WERI-Rb-1 (cell line): Measurements from ENCODE around the gene CPLX3.
"Not testable (repeated sequence)": the region's sequence is repeated elsewhere in the genome, so short reads cannot be mapped to it uniquely, and the experiment has no call there.

ENCODE experiments used
- DNase-seq: peaks from one replicate; pipeline ENCODE4 v3.0.0-alpha.2; 2020
- H3K27ac ChIP-seq: fragments of 250-450 bp; sonication (Bioruptor Pico); 2 replicates; pipeline ENCODE4 v1.5.1; 2020; ENCODE audit warnings: mild to moderate bottlenecking, moderate library complexity
- H3K27me3 ChIP-seq: fragments of 250-450 bp; sonication (Bioruptor Pico); 2 replicates; pipeline ENCODE4 v1.5.1; 2021; ENCODE audit warnings: mild to moderate bottlenecking, low read depth, moderate library complexity; ENCODE audit not compliant: insufficient read depth, severe bottlenecking
- H3K36me3 ChIP-seq: fragments of 250-450 bp; sonication (Bioruptor Pico); 2 replicates; pipeline ENCODE4 v1.5.1; 2020; ENCODE audit warnings: mild to moderate bottlenecking, moderate library complexity
- H3K4me3 ChIP-seq: 2 replicates; pipeline ENCODE4 v1.5.1; 2011; ENCODE audit warnings: low read depth, mild to moderate bottlenecking, control low read depth, low read length
- H3K9me3 ChIP-seq: fragments of 250-450 bp; sonication (Bioruptor Pico); 2 replicates; pipeline ENCODE4 v1.5.1; 2021; ENCODE audit warnings: mild to moderate bottlenecking, moderate library complexity; ENCODE audit not compliant: severe bottlenecking
- CTCF ChIP-seq: IDR thresholded peaks from 2 replicates; pipeline ENCODE4 v1.5.1; 2011; ENCODE audit warnings: low read depth, mild to moderate bottlenecking, control low read depth, inconsistent platforms, low read length

CPLX3 gene

GRCh38 chr15:74784426-74785193, 41.8 kb upstream of the CPLX3 start:
- H3K27me3 ChIP-seq: no peaks in the 10 kb centered on the region
- no peak for TF ChIP-seq CTCF
- no peaks in the 10 kb centered on the region for H3K9me3 ChIP-seq
- DNase-seq: no peak
- peaks cover 39% of the 10 kb centered on the region for H3K36me3 ChIP-seq
- H3K4me3 ChIP-seq: no peak overlapping the region
- H3K27ac ChIP-seq: no peak overlapping the region

GRCh38 chr15:74785194-74786032, 41.0 kb upstream of the CPLX3 start:
- no peak overlapping the region for H3K27ac ChIP-seq
- peaks cover 40% of the 10 kb centered on the region for H3K36me3 ChIP-seq
- H3K27me3 ChIP-seq: no peaks in the 10 kb centered on the region
- no peak for DNase-seq
- TF ChIP-seq CTCF: no peak
- H3K9me3 ChIP-seq: no peaks in the 10 kb centered on the region
- no peak overlapping the region for H3K4me3 ChIP-seq

- not testable (repeated sequence) for H3K4me3 ChIP-seq, H3K27me3 ChIP-seq, H3K9me3 ChIP-seq
- H3K27ac ChIP-seq: peak overlapping the region; percentile 31; the same call in 1 of the 2 replicates
- peaks cover 40% of the 10 kb centered on the region for H3K36me3 ChIP-seq
- peak; percentile 70 for DNase-seq
These were observed 40.3 kb upstream of the CPLX3 start for GRCh38 chr15:74786081-74786480.

- Histone ChIP-seq H3K36me3 (peaks cover 44% of the 10 kb centered on the region), H3K4me3 (no peak overlapping the region), H3K27ac (peak overlapping the region; percentile 31; the same call in 1 of the 2 replicates), H3K9me3 (no peaks in the 10 kb centered on the region), H3K27me3 (no peaks in the 10 kb centered on the region)
- TF ChIP-seq CTCF: no peak
- no peak for DNase-seq
These were observed 39.8 kb upstream of the CPLX3 start for GRCh38 chr15:74786551-74787165.

- TF ChIP-seq CTCF: peak; percentile 87
- Histone ChIP-seq H3K27me3 (no peaks in the 10 kb centered on the region), H3K27ac (no peak overlapping the region), H3K36me3 (peaks cover 44% of the 10 kb centered on the region), H3K4me3 (no peak overlapping the region), H3K9me3 (no peaks in the 10 kb centered on the region)
- peak; percentile 79 for DNase-seq
These were observed 39.0 kb upstream of the CPLX3 start for GRCh38 chr15:74787251-74788041.
